Measurements from ENCODE around the gene LCN1. TPM values are rescaled to one million over a fixed set of nuclear protein-coding genes. Genes with fewer than 3 reads are reported as not detected.
A peak's percentile ranks its signal among the peaks of the same experiment; 100 is the strongest.
"Not testable (repeated sequence)": the region's sequence is repeated elsewhere in the genome, so short reads cannot be mapped to it uniquely, and the experiment has no call there.

LCN1 gene
- total and polyA plus RNA-seq, 5 experiments from 2014 or later: not detected

DNA sequence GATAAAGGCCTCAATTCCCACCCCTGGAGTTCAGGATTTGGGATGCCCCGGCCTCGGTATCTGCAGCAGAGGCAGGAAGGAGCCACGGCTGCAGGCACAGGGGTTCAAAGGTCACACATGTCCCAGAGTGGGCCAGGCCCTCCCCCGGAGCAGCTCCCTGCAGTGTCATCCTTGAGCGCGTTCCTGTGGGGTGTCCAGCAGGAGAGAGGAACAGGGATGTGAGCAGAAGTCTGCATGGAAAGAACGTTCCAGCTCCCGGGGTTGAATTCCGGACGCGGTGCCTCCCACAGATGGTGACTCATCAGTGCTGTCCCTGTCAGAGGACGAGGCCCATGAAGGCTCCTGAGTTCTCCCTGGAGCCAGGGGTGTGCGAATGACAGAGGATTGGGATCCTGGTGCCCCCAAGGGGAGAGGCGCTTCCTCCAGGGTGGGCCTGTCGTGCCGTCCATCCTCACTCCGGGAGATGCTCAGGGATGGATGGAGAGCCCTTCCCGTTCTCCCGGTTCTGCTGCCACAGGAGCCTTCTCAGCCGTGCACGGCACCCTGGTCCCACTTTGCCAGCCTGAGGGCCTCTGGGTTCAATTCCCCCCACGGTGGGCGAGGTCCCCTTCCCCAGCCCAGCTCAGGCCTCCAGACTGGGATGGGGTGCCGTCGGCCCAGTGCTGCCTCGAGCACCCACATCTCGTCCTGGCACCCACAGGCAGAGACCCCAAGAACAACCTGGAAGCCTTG, 3.1 kb downstream of the LCN1 start:
- H3K27ac Mint-ChIP-seq: no peak overlapping the region
- ATAC-seq (no peak), DNase-seq (peak in 1 of 10 donors; percentile 13)
- no peaks in the 10 kb centered on the region for H3K9me3 Mint-ChIP-seq
- no peaks in the 10 kb centered on the region for H3K4me1 Mint-ChIP-seq
- H3K27me3 Mint-ChIP-seq: peaks cover 0 to 12% (median 4%) of the 10 kb centered on the region in 5 donors
- no peak overlapping the region for H3K4me3 Mint-ChIP-seq
- H3K36me3 Mint-ChIP-seq: no peaks in the 10 kb centered on the region
- POLR2A ChIA-PET: no interaction called here

DNA sequence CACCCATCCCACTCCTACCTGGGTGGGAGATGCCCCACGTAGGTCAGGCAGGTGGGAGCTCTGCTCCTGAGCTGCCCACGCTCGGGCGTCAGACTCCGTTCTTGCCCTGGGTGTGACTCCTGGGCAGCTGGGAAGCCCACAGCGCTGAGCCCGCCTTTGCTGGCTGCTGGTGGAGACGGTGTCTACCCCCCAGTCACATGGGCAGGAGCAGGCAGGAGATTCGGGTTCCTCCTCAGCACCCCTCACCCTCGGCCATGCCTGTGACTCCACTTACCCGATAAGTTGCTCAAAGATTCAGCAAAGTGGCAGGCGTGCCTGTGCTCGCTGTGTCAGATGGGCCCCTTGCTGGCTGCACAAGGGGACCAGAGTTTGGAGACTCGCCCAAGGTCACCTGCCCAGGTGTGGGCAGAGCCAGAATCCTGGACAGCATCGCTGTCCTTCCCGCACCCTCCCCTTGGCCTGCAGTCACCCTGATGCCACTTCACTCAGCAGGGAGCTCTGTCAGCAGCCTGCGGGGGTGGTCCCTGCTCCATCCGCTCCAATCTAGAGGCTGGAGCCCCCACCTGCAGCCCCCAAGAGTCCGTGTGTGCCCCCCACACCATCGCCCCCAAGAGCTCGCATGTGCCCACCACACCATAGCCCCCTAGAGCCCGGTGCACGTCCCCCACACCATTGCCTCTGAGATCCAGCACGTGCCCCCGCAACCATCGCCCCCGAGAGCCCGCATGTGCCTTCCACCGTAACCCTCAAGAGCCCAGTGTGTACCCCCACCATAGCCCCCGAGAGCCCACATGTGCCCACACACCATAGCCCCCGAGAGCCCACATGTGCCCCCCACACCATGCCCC, 4.2 kb downstream of the LCN1 start:
- Mint-ChIP-seq H3K27me3 (peaks cover 2 to 12% (median 5%) of the 10 kb centered on the region in 5 donors), H3K36me3 (peaks cover 0 to 3% (median 0%) of the 10 kb centered on the region in 3 donors), H3K27ac (no peak overlapping the region), H3K4me1 (no peaks in the 10 kb centered on the region), H3K9me3 (peaks cover 0 to 1% (median 0%) of the 10 kb centered on the region in 9 donors), H3K4me3 (no peak overlapping the region)
- POLR2A ChIA-PET: no interaction called here
- peak in 1 of 10 donors; percentile 7 for DNase-seq
- ATAC-seq: no peak

DNA sequence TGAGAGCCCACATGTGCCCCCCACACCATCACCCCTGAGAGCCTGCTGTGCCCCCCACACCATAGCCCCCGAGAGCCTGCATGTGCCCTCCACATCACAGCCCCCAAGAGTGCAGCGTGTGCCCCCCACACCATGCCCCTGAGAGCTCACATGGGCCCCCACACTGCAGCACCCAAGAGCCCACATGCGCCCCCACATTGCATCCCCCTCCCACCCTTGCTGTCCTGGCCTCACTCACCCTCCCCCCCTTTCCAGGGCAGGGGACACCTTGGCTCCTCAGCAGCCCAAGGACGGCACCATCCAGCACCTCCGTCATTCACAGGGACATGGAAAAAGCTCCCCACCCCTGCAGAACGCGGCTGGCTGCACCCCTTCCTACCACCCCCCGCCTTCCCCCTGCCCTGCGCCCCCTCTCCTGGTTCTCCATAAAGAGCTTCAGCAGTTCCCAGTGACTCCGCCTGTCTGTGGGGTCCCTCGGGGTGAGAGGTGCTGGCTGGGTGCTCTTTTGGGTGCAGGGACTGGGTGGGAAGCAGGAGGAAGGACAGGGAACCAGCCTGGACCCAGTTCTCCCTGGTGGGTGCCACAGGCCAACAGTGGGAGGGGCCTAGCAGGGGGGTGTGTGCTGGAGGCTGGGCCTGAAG, 5.0 kb downstream of the LCN1 start:
- Mint-ChIP-seq H3K4me1 (no peaks in the 10 kb centered on the region), H3K27ac (no peak overlapping the region), H3K27me3 (peaks cover 2 to 17% (median 10%) of the 10 kb centered on the region in 5 donors), H3K36me3 (peaks cover 0 to 4% (median 0%) of the 10 kb centered on the region in 3 donors), H3K9me3 (peaks cover 0 to 1% (median 0%) of the 10 kb centered on the region in 9 donors), H3K4me3 (no peak overlapping the region)
- POLR2A ChIA-PET: no interaction called here
- no peak for ATAC-seq
- DNase-seq: peak in 1 of 10 donors; percentile 14

DNA sequence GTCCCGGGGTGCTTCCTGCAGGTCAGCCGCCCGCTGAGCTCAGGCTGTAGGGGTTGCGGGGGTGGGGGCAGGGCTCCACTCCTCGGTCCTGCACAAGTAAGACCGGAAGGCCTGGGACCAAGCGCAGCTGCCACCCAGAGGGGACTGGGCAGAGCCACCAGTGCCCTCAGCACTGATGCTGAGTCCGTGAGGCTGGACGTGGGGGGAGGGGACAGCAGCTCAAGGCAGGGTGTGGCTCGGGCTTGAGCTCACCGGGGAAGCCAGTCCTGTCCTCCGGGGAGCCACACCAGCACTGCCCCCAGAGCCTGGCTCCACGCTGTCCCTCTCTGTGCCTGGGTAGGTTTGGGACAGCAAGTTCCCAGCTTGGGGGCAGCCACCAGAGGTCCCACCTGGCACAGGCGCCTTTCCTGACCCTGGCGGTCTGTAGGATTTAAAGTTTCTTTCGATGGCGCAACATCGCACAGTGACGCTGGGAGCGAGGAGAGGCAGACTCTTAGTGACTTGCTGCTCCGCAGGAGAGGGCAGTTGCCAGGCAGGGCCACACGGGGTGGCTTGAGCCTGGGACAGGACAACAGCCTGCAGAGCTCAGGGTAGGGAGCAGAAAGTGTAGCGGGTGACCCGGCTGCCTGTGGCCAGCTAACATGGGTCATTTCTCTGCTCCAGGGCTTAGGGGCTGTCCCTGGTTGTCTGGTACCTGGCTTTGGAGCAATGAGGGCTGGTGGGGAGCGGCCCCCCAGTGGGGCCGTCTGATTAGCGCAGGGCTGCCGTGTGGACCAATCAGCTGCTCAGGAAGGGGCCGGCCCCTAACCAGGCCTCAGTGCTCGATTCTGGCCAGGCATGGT, 5.7 kb downstream of the LCN1 start:
- DNase-seq (peak in 1 of 10 donors; percentile 14), ATAC-seq (no peak)
- Mint-ChIP-seq H3K4me1 (no peaks in the 10 kb centered on the region), H3K36me3 (peaks cover 0 to 4% (median 0%) of the 10 kb centered on the region in 3 donors), H3K4me3 (no peak overlapping the region), H3K9me3 (peaks cover 0 to 1% (median 0%) of the 10 kb centered on the region in 9 donors), H3K27me3 (peaks cover 6 to 22% (median 18%) of the 10 kb centered on the region in 5 donors), H3K27ac (peak overlapping the region in 1 of 10 donors; percentile 34)
- POLR2A ChIA-PET: no interaction called here

DNA sequence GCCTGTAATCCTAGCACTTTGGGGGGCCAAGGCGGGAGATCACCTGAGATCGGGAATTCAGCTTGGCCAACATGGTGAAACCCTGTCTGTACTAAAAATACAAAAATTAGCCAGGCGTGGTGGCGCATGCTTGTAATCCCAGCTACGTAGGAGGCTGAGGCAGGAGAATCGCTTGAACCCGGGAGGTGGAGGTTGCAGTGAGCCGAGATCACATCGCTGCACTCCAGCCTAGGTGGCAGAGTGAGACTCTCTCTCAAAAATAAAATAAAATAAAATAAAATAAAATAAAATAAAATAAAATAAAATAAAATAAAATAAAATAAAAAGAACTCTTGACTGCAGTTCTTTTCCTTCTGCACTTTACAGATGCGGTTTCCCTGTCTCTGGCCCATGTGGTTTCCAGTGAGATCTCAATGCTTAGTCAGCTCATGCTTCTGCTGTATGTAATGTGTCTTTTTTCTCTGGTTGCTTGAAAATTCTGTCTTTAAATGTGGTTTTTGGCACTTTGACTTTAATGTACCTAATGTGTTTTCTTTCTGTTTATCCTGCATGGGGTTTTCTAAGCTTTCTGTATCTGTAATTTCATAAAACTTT, 7.7 kb downstream of the LCN1 start:
- POLR2A ChIA-PET, H3K36me3 Mint-ChIP-seq, H3K4me1 Mint-ChIP-seq, ATAC-seq, H3K4me3 Mint-ChIP-seq, DNase-seq, H3K27ac Mint-ChIP-seq, H3K9me3 Mint-ChIP-seq: not testable (repeated sequence)
- peaks cover 6 to 27% (median 21%) of the 10 kb centered on the region in 5 donors for H3K27me3 Mint-ChIP-seq

DNA sequence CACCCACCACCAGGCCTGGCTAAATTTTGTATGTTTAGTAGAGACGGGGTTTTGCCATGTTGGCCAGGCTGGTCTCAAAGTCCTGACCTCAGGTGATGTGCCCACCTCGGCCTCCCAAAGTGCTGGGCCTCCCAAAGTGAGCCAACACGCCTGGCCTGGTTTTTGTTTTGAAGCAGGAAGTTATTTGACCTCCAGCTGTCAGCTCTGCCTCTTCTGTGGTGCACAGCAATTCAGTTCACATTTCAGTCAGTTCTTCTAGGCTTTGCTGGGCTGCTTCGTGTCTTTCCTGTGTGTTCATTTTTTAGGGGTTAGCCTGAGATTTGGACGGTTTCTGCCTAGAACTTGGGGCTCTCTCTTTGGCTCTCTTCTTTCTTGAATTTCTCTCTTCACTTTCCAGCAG, 8.9 kb downstream of the LCN1 start:
- Mint-ChIP-seq H3K4me3 (no peak overlapping the region), H3K36me3 (peaks cover 0 to 4% (median 0%) of the 10 kb centered on the region in 3 donors), H3K9me3 (peaks cover 0 to 1% (median 0%) of the 10 kb centered on the region in 9 donors), H3K4me1 (no peaks in the 10 kb centered on the region), H3K27me3 (peaks cover 6 to 38% (median 29%) of the 10 kb centered on the region in 5 donors), H3K27ac (peak overlapping the region in 2 of 10 donors; percentile 23 to 41)
- DNase-seq (no peak), ATAC-seq (no peak)
- POLR2A ChIA-PET: no interaction called here

DNA sequence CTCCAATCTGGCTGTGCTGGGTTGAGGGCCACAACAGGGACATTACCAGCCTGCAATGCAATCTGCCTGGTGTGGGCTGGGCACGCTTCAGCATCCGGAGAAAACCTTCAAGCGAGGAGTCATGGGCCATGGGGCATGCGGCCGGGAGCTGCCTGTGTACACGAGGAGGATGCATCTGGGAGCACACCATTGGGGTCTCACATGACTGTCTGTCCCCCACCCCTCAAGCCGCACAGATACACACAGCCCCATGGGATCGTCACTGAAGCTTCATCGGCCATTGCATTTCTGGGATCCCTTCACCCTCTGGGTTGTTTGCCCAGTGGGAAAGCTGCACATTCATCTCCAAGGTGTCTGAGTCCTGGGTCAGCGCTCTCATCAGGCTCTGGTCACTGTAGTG, 9.9 kb downstream of the LCN1 start:
- Mint-ChIP-seq H3K27ac (no peak overlapping the region), H3K36me3 (peaks cover 0 to 4% (median 0%) of the 10 kb centered on the region in 3 donors), H3K4me3 (no peak overlapping the region), H3K27me3 (peaks cover 6 to 38% (median 29%) of the 10 kb centered on the region in 5 donors), H3K9me3 (peaks cover 0 to 1% (median 0%) of the 10 kb centered on the region in 9 donors), H3K4me1 (no peaks in the 10 kb centered on the region)
- POLR2A ChIA-PET: no interaction called here
- ATAC-seq (no peak), DNase-seq (peak in 1 of 10 donors; percentile 8)

DNA sequence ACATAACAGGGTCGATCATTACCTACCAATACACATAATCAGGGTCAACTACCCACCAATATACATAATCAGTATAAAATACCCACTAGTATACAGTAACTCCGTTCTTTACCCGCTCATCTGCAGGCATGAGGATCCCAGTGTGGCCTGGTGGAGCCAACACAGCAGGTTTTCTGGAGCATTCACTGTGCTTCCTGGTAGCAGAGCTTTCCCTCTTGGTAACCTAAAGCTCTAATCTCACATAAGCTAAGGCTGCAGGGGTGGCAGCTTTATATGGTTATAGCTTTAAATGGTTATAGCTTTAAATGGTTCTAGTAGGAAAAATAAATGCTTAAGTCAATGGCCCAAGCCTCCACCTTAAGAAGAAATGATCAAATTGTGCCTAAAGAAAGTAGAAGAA, 11.9 kb downstream of the LCN1 start:
- Mint-ChIP-seq H3K27ac (no peak overlapping the region), H3K36me3 (peaks cover 0 to 4% (median 0%) of the 10 kb centered on the region in 3 donors), H3K4me1 (no peaks in the 10 kb centered on the region), H3K27me3 (peaks cover 8 to 44% (median 32%) of the 10 kb centered on the region in 5 donors), H3K9me3 (peaks cover 0 to 1% (median 0%) of the 10 kb centered on the region in 9 donors), H3K4me3 (no peak overlapping the region)
- POLR2A ChIA-PET: no interaction called here
- ATAC-seq (no peak), DNase-seq (peak in 1 of 10 donors; percentile 5)

DNA sequence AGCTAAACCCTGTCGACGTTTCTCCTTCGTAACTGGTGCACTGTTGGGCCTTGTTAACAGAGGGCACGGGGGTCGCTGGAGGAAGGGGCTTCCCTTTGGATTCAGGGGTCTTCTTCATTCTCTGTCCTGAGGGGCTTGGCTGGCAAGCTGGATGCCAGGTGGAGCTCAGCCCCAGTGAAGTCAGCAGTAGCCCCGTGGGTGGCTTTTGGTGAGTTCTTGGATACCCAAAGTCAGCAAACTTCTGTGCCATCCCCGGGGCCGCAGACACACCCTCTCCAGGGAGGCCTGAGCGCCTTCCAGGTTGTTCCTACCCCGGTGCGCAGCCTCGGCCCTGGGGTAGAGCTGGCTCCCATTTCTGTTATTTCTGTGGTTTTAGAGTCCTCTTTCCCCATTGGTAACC, 12.4 kb downstream of the LCN1 start:
- DNase-seq (peak in 1 of 10 donors; percentile 7), ATAC-seq (no peak)
- H3K36me3 Mint-ChIP-seq: peaks cover 0 to 4% (median 0%) of the 10 kb centered on the region in 3 donors
- POLR2A ChIA-PET: no interaction called here
- no peaks in the 10 kb centered on the region for H3K4me1 Mint-ChIP-seq
- peaks cover 9 to 44% (median 37%) of the 10 kb centered on the region in 5 donors for H3K27me3 Mint-ChIP-seq
- no peak overlapping the region for H3K4me3 Mint-ChIP-seq
- no peak overlapping the region for H3K27ac Mint-ChIP-seq
- peaks cover 0 to 1% (median 0%) of the 10 kb centered on the region in 9 donors for H3K9me3 Mint-ChIP-seq

DNA sequence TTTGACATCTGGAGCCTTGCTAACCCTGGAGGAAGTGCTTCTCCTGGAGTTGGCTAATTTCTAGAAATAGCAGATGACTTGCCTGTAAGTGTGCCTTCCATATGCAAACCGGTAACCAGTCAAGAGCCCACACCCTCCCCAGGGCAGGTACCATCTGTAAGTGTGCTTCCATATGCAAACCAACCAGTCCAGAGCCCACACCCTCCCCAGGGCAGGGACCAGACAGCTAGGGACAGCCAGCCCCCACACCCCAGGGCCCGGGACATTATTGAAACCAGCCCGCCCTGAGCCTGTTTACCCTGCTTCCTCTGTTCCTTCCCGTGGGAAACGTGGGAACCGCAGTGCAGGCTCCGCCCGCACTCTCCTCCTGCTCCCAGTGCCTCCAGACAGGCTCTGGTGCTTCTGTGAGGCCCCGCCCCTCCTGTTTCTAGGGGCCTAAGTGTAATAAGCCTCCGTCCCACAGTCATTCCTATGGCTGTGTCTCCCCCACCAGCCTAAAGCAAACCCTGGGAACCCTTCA, 13.0 kb downstream of the LCN1 start:
- H3K27ac Mint-ChIP-seq, POLR2A ChIA-PET, H3K9me3 Mint-ChIP-seq, DNase-seq, ATAC-seq, H3K36me3 Mint-ChIP-seq, H3K4me3 Mint-ChIP-seq, H3K4me1 Mint-ChIP-seq: not testable (repeated sequence)
- H3K27me3 Mint-ChIP-seq: peaks cover 9 to 48% (median 39%) of the 10 kb centered on the region in 5 donors

DNA sequence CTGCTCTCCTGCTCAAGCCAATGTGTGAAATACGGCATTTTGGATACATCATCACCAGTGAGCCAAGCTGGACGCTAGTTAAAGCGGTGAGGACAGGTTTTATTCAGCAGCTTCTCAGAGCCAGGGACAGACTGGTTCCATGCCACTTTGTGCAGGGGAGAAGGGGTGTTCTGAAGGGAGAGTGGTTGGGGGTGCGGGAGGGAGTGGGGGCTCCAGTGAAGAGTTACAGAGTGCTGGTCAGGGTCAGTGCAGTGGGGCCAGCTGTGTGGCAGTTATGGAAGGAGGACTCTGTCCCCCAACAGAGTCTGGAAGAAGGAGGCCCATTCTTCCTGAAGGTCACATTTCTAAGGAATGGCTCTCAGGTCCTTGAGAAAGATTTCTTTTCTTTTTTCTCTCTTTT, 13.6 kb downstream of the LCN1 start:
- POLR2A ChIA-PET, ATAC-seq, DNase-seq, H3K27ac Mint-ChIP-seq, H3K36me3 Mint-ChIP-seq, H3K4me1 Mint-ChIP-seq, H3K9me3 Mint-ChIP-seq, H3K4me3 Mint-ChIP-seq: not testable (repeated sequence)
- H3K27me3 Mint-ChIP-seq: peaks cover 9 to 51% (median 43%) of the 10 kb centered on the region in 5 donors
